GM19328 (cell line): ENCODE measurements around the gene TMEM139.
A peak's percentile ranks its signal among the peaks of the same experiment; 100 is the strongest.
"Not testable (repeated sequence)": the region's sequence is repeated elsewhere in the genome, so short reads cannot be mapped to it uniquely, and the experiment has no call there.

Source experiments
- ATAC-seq: cut with Tn5 transposase; IDR thresholded peaks from one replicate; pipeline ENCODE4 v1.9.1; 2021; ENCODE audit warnings: mild to moderate bottlenecking, moderate library complexity; ENCODE audit not compliant: unreplicated experiment

The TMEM139 gene

DNA sequence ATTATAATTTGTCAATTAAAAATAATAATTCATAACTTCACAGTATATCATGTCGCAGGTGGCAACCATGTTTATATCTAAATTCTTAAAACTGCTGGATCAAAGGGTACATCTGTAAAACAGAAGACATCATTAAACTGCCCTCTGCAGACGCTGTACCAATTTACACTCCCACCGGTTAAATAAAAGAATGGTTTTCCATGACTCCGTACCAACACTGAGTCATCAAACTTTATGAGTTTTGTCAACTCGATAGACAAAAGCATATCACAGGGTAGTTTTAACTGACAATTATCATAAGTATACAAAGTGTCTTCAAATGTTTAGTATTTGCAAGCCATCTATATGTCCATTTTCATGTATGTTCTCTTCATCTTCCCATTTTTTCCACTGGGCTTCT lies 27.3 kb upstream of the TMEM139 start:
- ATAC-seq: no peak

DNA sequence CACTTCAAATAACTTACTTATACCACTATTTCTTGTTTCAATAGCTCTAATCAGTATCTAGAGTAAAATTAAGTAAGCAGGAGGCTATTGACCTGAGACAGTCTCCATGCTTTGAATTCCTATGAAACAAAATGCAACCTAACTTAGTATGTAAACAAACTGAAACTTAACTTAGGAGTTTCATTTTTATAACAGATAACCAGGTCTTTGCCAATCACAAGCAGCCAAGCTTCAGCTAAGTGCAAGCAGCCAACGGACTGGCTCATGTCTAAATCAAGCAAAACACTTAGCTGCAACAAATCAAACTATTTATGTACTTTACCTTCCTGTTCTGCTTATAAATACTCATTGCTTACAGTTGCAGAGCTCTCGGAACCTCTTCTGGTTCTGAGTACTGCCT lies 25.9 kb upstream of the TMEM139 start:
- peak; percentile 41 for ATAC-seq

DNA sequence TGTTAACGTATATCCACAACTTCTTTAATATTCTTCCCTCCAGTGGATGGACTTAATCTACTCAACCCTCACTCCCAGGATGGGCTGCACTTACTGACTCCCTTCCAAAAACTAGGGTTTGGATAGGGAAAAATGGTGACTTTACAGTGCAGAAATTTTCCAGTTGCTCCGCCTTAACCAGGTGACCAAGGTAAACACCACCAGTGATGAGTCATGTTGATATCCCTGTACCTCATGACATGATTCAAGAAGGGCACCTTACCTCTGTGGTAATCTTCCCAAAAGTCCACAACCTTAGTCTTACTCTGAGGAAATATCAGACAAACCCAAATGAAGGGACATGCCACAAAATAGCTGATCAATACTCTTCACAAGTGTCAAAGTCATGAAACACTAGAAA lies 25.0 kb upstream of the TMEM139 start:
- ATAC-seq: no peak

- ATAC-seq: no peak
Measured at GRCh38 chr7:143261901-143262300, 22.9 kb upstream of the TMEM139 start.

DNA sequence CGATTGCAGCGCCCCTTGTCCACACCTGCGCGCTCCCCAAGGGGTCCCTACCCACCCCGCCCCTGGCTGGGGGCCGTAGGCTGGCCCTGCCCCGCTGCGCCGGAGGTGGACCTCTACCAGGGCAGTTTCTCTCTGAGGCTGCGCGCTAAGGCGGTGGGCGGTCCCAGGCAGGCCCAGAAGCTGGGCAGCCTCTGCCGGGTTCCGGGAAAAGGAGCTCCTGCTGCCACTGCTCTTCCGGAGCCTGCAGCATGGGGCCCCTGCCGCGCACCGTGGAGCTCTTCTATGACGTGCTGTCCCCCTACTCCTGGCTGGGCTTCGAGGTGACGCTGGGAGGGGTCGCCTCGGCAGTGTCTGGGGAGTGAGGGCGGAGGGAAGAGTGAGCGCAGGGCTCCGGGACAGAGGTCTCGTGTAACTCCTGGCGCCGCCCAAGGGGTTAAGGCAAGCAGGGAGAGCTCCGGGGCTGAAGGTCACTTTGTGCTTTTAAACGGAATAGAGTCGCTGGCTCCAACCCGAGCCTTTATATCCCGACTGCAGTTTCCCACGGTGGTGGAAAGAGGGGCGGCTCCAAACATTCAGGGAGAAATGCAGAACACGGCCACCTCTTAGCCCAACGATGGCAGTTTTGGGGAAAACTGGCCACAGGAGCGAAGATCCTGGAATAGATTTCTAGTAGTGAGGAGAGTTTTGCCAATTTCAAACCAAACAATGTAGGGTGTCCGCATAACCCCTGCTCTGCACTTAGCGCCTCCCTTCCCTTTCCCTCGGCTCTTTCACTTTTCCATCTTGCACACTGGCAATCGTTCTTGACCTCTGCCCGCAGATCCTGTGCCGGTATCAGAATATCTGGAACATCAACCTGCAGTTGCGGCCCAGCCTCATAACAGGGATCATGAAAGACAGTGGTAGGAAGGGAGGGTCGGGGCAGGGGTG lies 21.2 kb upstream of the TMEM139 start, which contains the start of gene GSTK1:
TSS of gene GSTK1 (plus strand) at position 176 of the 930 bp plus-strand sequence. CDS start at position 249, 73 bp downstream.
- ATAC-seq: peak; percentile 97

DNA sequence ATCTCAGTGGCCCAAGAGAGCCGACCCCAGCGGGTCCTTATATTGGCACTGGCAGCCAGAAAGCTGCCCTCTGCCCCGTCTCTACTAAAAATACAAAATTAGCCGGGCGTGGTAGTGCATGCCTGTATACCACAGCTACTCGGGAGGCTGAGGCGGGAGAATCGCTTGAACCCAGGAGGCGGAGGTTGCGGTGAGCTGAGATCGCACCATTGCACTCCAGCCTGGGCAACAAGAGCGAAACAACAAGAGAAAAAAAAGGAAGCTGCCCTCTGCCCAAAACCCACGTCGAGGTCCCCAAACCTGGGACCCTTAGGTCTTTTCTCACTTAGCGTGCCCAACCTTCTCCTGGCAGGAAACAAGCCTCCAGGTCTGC lies 20.6 kb upstream of the TMEM139 start:
- ATAC-seq: not testable (repeated sequence)

DNA sequence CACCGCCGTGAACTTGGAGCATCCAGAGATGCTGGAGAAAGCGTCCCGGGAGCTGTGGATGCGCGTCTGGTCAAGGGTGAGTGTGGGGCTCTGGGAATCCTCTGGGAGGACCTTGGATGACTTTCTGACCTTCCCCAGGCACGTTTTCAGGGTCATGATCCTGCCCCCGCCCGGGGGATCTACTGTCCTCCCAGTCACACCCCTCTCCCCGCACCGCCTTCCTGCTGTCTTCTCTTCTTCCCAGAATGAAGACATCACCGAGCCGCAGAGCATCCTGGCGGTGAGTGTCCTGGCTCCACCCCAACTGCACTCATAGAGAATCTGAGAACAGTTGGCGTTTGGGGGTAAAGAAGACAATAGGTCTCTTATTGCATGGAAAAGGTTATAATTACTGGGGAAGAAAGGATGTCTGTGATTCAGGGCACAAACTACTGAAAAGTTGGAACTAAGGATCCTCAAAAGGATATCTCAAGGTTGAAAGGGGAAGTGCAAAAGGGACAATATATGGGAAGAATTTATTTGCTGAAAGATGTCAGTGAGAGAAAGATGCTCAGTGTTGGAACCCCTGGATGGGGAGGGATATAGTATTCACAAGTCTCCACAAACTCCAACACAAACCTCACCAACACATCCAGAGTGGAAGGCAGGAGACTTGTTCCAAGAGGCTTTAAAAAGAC lies 19.6 kb upstream of the TMEM139 start:
- no peak for ATAC-seq

- ATAC-seq: no peak
Measured at GRCh38 chr7:143269251-143269650, 15.5 kb upstream of the TMEM139 start.

DNA sequence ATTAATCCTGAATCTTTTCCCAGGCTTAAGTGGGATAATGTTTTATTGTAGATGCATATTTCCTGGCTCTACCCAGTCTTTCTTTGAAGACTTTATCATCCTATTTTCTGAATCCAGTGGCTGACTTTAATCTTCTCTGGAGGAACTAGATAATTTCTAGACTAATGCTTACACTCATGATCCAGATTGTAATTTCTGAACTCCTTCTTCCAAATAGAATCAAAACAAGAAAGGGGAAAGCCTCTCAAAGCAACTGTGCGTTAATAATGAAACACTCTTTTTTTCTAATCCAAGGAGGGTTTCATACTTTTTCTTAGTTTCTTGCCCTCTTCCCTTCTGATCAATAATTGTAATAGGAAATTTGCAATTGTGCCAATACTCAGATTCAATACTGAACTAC lies 13.5 kb upstream of the TMEM139 start:
- ATAC-seq: no peak

DNA sequence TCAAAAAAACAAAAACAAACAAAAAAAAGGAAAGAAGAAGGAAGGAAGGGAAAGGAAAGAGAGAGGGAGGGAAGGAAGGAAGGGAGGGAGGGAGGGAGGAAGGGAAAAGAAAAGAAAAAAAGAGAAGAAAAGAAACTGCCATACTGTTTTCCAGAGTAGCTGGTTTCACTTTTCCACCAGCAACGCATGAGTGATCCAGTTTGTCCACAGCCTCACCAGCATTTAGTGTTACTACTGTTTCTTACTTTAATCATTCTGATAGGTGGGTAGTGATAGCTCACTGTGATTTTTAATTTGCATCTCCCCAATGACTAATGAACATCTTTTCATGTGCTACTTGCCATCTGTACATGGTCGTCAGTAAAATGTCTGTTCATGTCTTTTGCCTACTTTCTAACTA lies 11.9 kb upstream of the TMEM139 start:
- ATAC-seq: no peak

- no peak for ATAC-seq
Measured at GRCh38 chr7:143279186-143280098, 5.3 kb upstream of the TMEM139 start.

DNA sequence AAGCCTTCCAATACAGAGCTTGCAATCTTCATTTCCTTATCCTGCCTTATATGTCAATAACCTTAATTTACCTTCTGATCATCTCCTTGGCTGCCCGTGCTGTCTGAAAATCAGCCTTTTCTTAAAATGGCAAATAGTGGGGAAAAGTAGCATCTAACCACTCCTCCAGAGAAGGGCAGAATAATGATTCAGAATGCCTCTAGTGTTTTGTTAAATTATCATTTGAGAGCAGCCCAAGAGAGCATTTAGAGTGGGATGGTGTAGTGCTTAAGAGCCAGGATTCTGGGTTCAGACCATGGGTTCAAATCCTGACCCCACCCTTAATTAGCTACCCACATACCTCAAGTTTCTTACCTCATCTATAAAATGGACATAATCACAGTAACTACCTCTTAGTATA lies 4.6 kb upstream of the TMEM139 start:
- ATAC-seq: no peak

GRCh38 chr7:143280566-143280965 lies 4.2 kb upstream of the TMEM139 start:
- no peak for ATAC-seq

- ATAC-seq: no peak
Measured at GRCh38 chr7:143281529-143281928, 3.2 kb upstream of the TMEM139 start.

DNA sequence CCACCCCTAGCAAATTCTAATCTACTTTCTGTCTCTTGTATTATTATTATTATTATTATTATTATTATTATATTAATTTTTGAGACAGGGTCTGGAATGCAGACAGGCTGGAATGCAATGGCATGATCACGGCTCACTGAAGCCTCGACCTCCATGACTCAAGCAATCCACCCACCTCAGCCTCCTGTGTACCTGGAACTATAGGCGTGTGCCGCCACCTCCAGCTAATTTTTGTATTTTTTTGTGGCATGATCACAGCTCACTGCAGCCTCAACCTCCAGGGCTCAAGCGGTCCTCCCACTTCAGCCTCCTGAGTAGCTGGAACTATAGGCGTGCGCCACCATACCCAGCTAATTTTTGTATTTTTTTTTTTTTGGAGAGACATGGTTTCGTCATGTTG lies 2.6 kb upstream of the TMEM139 start:
- ATAC-seq: no peak

DNA sequence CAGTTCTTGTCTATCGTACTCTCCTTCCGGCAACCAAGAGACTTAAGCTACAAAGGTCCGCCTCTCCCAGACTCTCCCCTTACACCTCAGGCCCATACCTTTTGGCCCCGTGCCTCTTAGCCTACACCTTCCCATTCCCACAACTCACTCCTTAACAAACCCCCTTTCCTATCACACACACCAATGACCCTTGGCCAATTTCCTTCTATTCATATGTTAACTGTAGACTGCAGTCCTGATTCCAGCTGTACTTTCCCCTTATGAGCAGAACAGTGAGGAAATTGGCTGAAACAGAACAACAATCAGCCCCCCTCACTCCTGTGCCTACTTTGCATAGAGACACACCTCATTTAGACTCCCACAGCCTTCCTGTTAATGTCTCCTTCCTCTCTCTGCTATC lies 1.4 kb upstream of the TMEM139 start:
- no peak for ATAC-seq

DNA sequence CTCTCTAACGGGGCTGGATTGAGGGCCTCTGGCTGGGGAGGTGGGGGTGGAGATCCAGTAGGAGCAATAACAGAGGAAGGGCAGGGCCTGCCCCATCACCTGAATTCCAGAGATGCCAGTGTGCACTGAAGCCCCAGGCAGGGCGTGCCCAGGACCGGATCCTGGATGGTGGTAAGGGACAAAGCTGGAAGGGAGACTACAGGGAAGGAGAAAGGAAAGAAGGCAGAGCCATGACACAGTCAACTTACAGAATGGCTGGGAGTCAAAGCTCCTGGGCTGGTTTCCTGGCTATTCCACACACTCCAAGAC lies 666 bp downstream of the TMEM139 start:
- ATAC-seq: no peak

DNA sequence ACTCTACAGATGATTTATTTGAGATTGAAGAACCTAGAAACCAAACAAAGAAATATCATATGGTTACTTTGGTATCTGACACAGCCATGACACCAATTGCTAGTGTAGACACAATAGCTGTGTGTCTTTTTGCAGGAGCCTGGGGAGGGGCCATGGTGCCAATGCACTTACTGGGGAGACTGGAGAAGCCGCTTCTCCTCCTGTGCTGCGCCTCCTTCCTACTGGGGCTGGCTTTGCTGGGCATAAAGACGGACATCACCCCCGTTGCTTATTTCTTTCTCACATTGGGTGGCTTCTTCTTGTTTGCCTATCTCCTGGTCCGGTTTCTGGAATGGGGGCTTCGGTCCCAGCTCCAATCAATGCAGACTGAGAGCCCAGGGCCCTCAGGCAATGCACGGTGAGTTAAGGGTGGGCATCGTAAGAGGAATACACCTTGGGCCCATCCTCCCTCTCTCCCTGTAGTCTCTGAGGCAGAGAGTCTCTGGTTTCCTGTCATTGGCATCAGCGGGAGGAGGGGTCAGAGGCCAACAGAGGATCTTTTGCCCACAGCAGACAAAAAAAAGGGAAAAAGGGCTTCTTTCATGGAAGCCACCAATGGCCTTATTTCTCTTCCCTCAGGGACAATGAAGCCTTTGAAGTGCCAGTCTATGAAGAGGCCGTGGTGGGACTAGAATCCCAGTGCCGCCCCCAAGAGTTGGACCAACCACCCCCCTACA lies 1.2 kb downstream of the TMEM139 start:
- no peak for ATAC-seq

- no peak for ATAC-seq
Measured at GRCh38 chr7:143286522-143286890, 1.7 kb downstream of the TMEM139 start.

DNA sequence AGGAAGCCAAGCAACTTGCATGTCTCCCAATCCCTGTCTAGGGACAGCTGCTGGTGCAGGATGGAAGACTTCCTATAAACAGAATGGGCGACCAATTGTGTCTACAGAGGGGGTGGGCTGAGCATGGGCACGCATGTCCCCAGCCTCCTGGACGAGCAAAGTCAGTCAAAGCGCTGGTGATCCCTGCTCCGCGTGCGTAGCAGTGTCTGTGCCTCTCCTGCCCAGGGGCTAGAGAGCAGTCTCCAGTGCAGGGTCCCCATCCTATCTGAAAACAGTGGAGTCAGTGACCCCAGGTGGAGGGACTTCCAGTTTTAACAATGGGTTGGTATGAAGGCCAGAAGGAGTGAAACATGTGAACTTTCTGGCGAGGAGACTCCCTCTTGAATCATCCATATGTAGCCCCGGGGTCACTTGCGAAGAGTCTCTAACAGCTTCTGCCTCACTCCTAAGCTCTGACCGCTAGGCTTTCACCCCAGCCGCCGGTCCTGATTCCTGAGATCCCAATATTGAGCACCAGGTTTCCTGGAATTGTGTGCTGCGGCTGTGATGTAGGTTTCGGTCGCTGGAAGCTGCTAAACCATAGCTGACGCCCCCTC lies 2.7 kb downstream of the TMEM139 start:
- ATAC-seq: no peak
